HCT116 (cell line): ENCODE results near the gene CFAP45. TPM values are rescaled to one million over a fixed set of nuclear protein-coding genes. Genes with fewer than 3 reads are reported as not detected.

Source experiments
- ATAC-seq: fragments of 200-7000 bp; cut with Tn5 transposase; 2 replicates; pipeline ENCODE4 v1.9.1; 2020; ENCODE audit warnings: mild to moderate bottlenecking, moderate library complexity
- BruUV-seq: library from RNA; stranded (reverse); fragments of 400-500 nt; replicated peaks from 2 replicates; lab custom pipeline; 2021; lab: Mats Ljungman, UMichigan
- CTCF ChIA-PET: fragments of 300-600 bp; sonication (Branson Sonifier 250); formaldehyde crosslinking; loops from one replicate; lab custom pipeline; 2021; ENCODE audit warnings: antibody characterized with exemption; lab: Charles Lee
- POLR2A ChIA-PET: fragments of 300-600, 350-600 bp; sonication (Branson Sonifier 250); formaldehyde crosslinking; loops from one replicate; lab custom pipeline; 2021; ENCODE audit warnings: antibody characterized with exemption; lab: Charles Lee
- RAD21 ChIA-PET, 2 experiments: fragments of 300-600 bp; sonication (Branson Sonifier 250); formaldehyde crosslinking; loops; one replicate each; lab custom pipeline; 2023; ENCODE audit warnings: low total read pairs in 2 of 2; ENCODE audit not compliant: uncharacterized antibody in 2 of 2, unreplicated experiment in 2 of 2, low non-redundant PET in 1 of 2; lab: Charles Lee
- DNase-seq: peaks from one replicate; pipeline ENCODE4 v3.0.0-alpha.2; 2010; ENCODE audit warnings: low read depth, low spot score
- H2AFZ ChIP-seq: fragments of 200-600 bp; shearing (Covaris generic), sonication (generic); 2 replicates; pipeline ENCODE4 v1.6.1; 2017; ENCODE audit warnings: low read depth, mixed run types, mixed read lengths, antibody characterized with exemption, low read length; ENCODE audit not compliant: poor library complexity, severe bottlenecking
- H3K27ac ChIP-seq: 2 replicates; pipeline ENCODE4 v1.5.1; 2012; ENCODE audit warnings: low read depth, low read length
- H3K27me3 ChIP-seq: fragments of 200-600 bp; sonication (generic); 2 replicates; pipeline ENCODE4 v1.6.1; 2016; ENCODE audit warnings: mixed run types, low read length, mixed read lengths; ENCODE audit not compliant: insufficient read depth
- H3K36me3 ChIP-seq, 2 experiments: fragments of 200-500 bp in 1 of 2; fragments of 200-600 bp in 1 of 2; sonication (Bioruptor generic) in 1 of 2; sonication (generic) in 1 of 2; 2 replicates each; pipeline versions ENCODE4 v1.5.1 to v1.6.1; 2014 to 2016; ENCODE audit warnings: low read length in 2 of 2, inconsistent platforms in 1 of 2, mixed read lengths in 1 of 2, mixed run types in 1 of 2; ENCODE audit not compliant: insufficient read depth in 2 of 2, control insufficient read depth in 1 of 2
- H3K4me1 ChIP-seq, 2 experiments: fragments of 200-600 bp in 1 of 2; sonication (generic) in 1 of 2; 2 replicates each; pipeline versions ENCODE4 v1.5.1 to v1.6.1; 2012 to 2017; ENCODE audit warnings: low read length in 2 of 2, inconsistent platforms in 1 of 2, mild to moderate bottlenecking in 1 of 2, mixed read lengths in 1 of 2, mixed run types in 1 of 2, moderate library complexity in 1 of 2; ENCODE audit not compliant: insufficient read depth in 2 of 2, control insufficient read depth in 1 of 2
- H3K4me2 ChIP-seq: fragments of 200-600 bp; sonication (generic); 2 replicates; pipeline ENCODE4 v1.6.1; 2017; ENCODE audit warnings: mixed run types, low read length, mixed read lengths
- H3K4me3 ChIP-seq, 2 experiments: fragments of 200-600 bp in 1 of 2; sonication (generic) in 1 of 2; replicated peaks in 1 of 2; 2 replicates each; pipeline ENCODE4 v1.5.1; 2011 to 2016; ENCODE audit warnings: low read length in 2 of 2, control low read depth in 1 of 2, low read depth in 1 of 2, mild to moderate bottlenecking in 1 of 2, mixed read lengths in 1 of 2, mixed run types in 1 of 2
- H3K79me2 ChIP-seq: fragments of 200-600 bp; sonication (generic); 2 replicates; pipeline ENCODE4 v1.6.1; 2017; ENCODE audit warnings: mild to moderate bottlenecking, mixed run types, low read length, moderate library complexity, mixed read lengths; ENCODE audit not compliant: insufficient read depth
- H3K9ac ChIP-seq: fragments of 200-600 bp; sonication (generic); 2 replicates; pipeline ENCODE4 v1.6.1; 2016; ENCODE audit warnings: low read length, mixed read lengths
- H3K9me2 ChIP-seq: fragments of 200-600 bp; sonication (generic), shearing (Covaris generic); 2 replicates; pipeline ENCODE4 v1.6.1; 2017; ENCODE audit warnings: mixed run types, mild to moderate bottlenecking, moderate library complexity; ENCODE audit not compliant: insufficient read depth
- H3K9me3 ChIP-seq, 2 experiments: fragments of 200-500 bp in 1 of 2; fragments of 200-600 bp in 1 of 2; sonication (Bioruptor generic) in 1 of 2; sonication (generic) in 1 of 2; 2 replicates each; pipeline ENCODE4 v1.6.1; 2014 to 2017; ENCODE audit warnings: low read length in 2 of 2, mixed read lengths in 2 of 2, inconsistent platforms in 1 of 2, low read depth in 1 of 2, mild to moderate bottlenecking in 1 of 2, mixed run types in 1 of 2, moderate library complexity in 1 of 2; ENCODE audit not compliant: control insufficient read depth in 1 of 2, insufficient read depth in 1 of 2
- H4K20me1 ChIP-seq: fragments of 200-600 bp; sonication (generic), shearing (Covaris generic); 2 replicates; pipeline ENCODE4 v1.6.1; 2017; ENCODE audit warnings: mixed run types, mild to moderate bottlenecking, moderate library complexity; ENCODE audit not compliant: insufficient read depth
- EZH2 ChIP-seq: fragments of 200-600 bp; sonication (generic); IDR thresholded peaks from 2 replicates; pipeline ENCODE4 v1.6.1; 2017; ENCODE audit warnings: antibody characterized with exemption, mixed run types
- TCF7L2 ChIP-seq: IDR thresholded peaks from 2 replicates; pipeline ENCODE4 v1.7.0; 2011; ENCODE audit warnings: borderline replicate concordance, inconsistent platforms; ENCODE audit not compliant: insufficient read depth, insufficient read length; ENCODE audit errors: extremely low read depth
- intact Hi-C: fragments of 100-400 bp; cut with micrococcal nuclease; formaldehyde crosslinking; loops from 2 replicates; pipeline ENCODE4 v1.10.0; 2022
- total RNA-seq: library from RNA; stranded (reverse); gene quantifications from one replicate; pipeline ENCODE4 v1.2.1, GENCODE V29; 2021; ENCODE audit not compliant: unreplicated experiment
- TF ChIP-seq, protein P1 (sequence below): IDR thresholded peaks from 2 replicates; pipeline ENCODE4 v1.6.1; 2011; ENCODE audit warnings: mild to moderate bottlenecking, low read length, moderate library complexity; ENCODE audit not compliant: insufficient replicate concordance; ENCODE audit errors: extremely low read depth
- TF ChIP-seq, protein P2 (sequence below), 3 experiments: fragments of 200-600 bp in 1 of 3; sonication (generic) in 1 of 3; IDR thresholded peaks in 2 of 3; conservative IDR thresholded peaks in 1 of 3; 2 replicates each; pipeline ENCODE4 v1.5.1; 2012 to 2017; ENCODE audit warnings: low read depth in 2 of 3, low read length in 2 of 3, antibody characterized with exemption in 1 of 3, borderline replicate concordance in 1 of 3, control low read depth in 1 of 3, mild to moderate bottlenecking in 1 of 3, mixed read lengths in 1 of 3, mixed run types in 1 of 3, moderate library complexity in 1 of 3; ENCODE audit not compliant: insufficient read depth in 1 of 3

The CFAP45 gene
- total RNA-seq, 1 experiment from 2014 or later = 0.59 TPM

DNA sequence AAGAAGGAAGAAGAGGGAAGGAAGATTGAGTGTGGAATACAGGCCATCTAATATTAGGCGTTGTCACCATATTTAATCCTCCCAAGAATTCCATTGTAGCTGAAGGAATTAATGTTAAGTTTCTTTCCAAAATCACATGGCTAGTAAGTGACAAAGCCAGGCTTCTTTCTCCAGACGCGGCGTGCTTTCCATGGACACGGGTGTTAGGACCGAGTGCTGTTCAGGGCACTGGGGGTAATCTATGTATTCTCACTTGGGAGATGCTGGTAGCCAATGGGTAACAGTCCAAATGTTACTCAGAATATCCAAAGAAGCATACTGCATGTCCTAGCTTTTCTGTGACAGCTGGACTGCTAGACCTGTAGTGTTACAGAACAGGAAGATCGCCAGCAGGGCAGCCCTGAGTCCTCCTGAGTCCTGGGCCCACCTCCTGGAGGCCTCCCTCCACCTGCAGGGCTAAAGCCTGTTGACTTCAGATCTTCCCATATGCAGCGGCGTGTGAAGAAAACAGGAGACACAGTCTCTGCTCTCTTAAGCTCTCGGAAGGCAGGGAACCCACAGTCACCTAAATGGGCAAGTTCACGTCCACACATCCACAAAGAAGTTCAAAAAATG lies 40.1 kb upstream of the CFAP45 start:
- Histone ChIP-seq H3K9ac (no peak overlapping the region), H3K79me2 (no peaks in the 10 kb centered on the region), H2AFZ (no peak overlapping the region), H3K9me3 (no peaks in the 10 kb centered on the region), H3K27ac (no peak overlapping the region), H3K36me3 (0 out of 4 replicates have a peak, but pooled peaks cover 0 to 2% of the 10 kb centered on the region in 2 experiments), H3K9me2 (no peaks in the 10 kb centered on the region), H3K27me3 (no peaks in the 10 kb centered on the region), H3K4me1 (peaks cover 6 to 22% of the 10 kb centered on the region in 2 experiments), H4K20me1 (no peaks in the 10 kb centered on the region), H3K4me2 (no peak overlapping the region), H3K4me3 (no peak overlapping the region)
- no TSS peak for BruUV-seq
- no peak for TF ChIP-seq TCF7L2
- TF ChIP-seq EZH2 = no peak
- TF ChIP-seq, protein P1, sequence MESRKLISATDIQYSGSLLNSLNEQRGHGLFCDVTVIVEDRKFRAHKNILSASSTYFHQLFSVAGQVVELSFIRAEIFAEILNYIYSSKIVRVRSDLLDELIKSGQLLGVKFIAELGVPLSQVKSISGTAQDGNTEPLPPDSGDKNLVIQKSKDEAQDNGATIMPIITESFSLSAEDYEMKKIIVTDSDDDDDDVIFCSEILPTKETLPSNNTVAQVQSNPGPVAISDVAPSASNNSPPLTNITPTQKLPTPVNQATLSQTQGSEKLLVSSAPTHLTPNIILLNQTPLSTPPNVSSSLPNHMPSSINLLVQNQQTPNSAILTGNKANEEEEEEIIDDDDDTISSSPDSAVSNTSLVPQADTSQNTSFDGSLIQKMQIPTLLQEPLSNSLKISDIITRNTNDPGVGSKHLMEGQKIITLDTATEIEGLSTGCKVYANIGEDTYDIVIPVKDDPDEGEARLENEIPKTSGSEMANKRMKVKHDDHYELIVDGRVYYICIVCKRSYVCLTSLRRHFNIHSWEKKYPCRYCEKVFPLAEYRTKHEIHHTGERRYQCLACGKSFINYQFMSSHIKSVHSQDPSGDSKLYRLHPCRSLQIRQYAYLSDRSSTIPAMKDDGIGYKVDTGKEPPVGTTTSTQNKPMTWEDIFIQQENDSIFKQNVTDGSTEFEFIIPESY = no peak
- TF ChIP-seq, protein P2, sequence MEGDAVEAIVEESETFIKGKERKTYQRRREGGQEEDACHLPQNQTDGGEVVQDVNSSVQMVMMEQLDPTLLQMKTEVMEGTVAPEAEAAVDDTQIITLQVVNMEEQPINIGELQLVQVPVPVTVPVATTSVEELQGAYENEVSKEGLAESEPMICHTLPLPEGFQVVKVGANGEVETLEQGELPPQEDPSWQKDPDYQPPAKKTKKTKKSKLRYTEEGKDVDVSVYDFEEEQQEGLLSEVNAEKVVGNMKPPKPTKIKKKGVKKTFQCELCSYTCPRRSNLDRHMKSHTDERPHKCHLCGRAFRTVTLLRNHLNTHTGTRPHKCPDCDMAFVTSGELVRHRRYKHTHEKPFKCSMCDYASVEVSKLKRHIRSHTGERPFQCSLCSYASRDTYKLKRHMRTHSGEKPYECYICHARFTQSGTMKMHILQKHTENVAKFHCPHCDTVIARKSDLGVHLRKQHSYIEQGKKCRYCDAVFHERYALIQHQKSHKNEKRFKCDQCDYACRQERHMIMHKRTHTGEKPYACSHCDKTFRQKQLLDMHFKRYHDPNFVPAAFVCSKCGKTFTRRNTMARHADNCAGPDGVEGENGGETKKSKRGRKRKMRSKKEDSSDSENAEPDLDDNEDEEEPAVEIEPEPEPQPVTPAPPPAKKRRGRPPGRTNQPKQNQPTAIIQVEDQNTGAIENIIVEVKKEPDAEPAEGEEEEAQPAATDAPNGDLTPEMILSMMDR (IDR thresholded peaks at IDR 0.05 in 2 of 3, conservative IDR thresholded peaks at IDR 0.05 in 1 of 3; ENCODE audit: borderline replicate concordance in 1 of 3, insufficient read depth in 1 of 3, low read depth in 2 of 3, low read length in 2 of 3) = no peak
- RAD21 ChIA-PET = interaction anchor here in 1 of 2 experiments (1.0 to 1.4 kb wide), 2 partner anchors 68 kb away, joined by 3 to 5 read pairs; no protein-coding TSS in a partner anchor
- CTCF ChIA-PET = interaction anchor here (10.1 kb wide), 1 partner anchor 66 kb away, joined by 170 read pairs; no protein-coding TSS in a partner anchor
- intact Hi-C loops = no loop called here
- ATAC-seq = no peak
- POLR2A ChIA-PET = interaction anchor here (1.0 kb wide), 1 partner anchor 67 kb away, joined by 3 read pairs; no protein-coding TSS in a partner anchor
- DNase-seq = no peak
